Measurements from ENCODE around the gene SH3TC2. TPM values are rescaled to one million over a fixed set of nuclear protein-coding genes. Genes with fewer than 3 reads are reported as not detected.

SH3TC2 gene
- total RNA-seq, 4 donors from 2014 or later = 1.9 to 8.2 (median 5.2) TPM

DNA sequence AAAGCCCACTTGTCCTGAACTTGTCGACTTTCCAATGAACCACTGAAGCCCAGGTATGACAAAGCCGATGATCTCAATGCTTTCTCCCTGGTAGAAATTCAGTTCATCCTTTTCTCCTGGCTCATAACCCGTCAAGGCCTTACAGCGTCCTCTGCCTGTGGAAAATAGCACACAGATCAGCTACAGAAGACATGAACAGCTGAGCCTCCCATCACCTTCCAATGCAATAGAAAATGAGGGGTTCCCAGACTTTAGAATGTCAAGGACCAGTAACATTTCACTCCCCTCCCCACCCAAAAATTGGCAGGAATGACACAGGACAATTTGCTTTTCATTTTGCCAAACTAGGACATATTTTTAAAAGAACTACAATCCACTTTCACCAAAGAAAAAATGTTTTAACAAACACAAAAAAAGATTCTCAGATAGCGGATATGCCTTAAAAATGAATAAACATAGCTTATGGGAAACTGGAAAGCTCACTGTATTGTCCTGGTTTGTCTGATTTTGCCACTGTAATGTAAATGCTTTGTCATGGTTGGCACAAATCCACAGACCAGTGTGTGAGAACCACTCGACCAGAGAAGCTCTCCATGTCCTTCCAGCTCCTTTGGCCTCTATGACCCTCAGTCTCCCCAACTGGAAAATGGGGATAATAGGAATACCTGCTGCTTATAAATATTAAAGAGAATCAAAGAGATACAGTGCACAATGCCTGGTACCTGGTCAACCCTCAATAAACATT is 24.4 kb downstream of the SH3TC2 start:
- Histone ChIP-seq H3K4me1 (no peaks in the 10 kb centered on the region), H3K36me3 (no peaks in the 10 kb centered on the region), H3K9me3 (no peaks in the 10 kb centered on the region), H3K4me3 (no peak overlapping the region), H3K27me3 (no peaks in the 10 kb centered on the region), H3K27ac (no peak overlapping the region)
- DNase-seq (ENCODE audit: low spot score in 2 of 2) = no peak
- WGBS = 84% methylated on average over 6 of the region's 6 CpGs
- no peak for TF ChIP-seq POLR2A (IDR thresholded peaks at IDR 0.05)
- no peak for TF ChIP-seq EP300 (IDR thresholded peaks at IDR 0.05)
- no peak for TF ChIP-seq POLR2AphosphoS5 (IDR thresholded peaks at IDR 0.05)
- TF ChIP-seq, protein P1, sequence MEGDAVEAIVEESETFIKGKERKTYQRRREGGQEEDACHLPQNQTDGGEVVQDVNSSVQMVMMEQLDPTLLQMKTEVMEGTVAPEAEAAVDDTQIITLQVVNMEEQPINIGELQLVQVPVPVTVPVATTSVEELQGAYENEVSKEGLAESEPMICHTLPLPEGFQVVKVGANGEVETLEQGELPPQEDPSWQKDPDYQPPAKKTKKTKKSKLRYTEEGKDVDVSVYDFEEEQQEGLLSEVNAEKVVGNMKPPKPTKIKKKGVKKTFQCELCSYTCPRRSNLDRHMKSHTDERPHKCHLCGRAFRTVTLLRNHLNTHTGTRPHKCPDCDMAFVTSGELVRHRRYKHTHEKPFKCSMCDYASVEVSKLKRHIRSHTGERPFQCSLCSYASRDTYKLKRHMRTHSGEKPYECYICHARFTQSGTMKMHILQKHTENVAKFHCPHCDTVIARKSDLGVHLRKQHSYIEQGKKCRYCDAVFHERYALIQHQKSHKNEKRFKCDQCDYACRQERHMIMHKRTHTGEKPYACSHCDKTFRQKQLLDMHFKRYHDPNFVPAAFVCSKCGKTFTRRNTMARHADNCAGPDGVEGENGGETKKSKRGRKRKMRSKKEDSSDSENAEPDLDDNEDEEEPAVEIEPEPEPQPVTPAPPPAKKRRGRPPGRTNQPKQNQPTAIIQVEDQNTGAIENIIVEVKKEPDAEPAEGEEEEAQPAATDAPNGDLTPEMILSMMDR (IDR thresholded peaks at IDR 0.05) = no peak

DNA sequence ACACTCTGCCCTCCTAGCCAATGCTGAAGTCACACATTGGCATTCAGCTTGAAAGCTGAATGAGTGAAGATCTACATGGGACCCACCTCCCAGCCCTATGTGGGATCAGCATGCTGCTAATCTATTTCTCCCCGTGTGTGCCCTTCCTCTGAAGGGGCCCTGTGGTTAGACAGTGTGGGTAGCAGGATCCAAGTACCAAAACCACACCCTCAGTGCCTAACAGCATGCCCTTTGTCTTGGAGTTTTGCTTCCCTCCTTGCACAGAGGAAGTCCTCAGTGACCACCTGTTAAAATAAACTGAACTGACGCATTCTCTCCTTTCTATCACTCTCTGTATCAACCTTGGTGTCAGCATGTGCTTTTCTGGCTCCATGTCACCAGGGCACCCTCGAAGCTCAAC is 25.0 kb downstream of the SH3TC2 start:
- H3K27ac ChIP-seq = no peak overlapping the region
- TF ChIP-seq, protein P1 (IDR thresholded peaks at IDR 0.05) = no peak
- TF ChIP-seq POLR2AphosphoS5 (IDR thresholded peaks at IDR 0.05) = no peak
- no peak for TF ChIP-seq POLR2A (IDR thresholded peaks at IDR 0.05)
- TF ChIP-seq EP300 (IDR thresholded peaks at IDR 0.05) = no peak
- no peak for DNase-seq (ENCODE audit: low spot score in 2 of 2)
- H3K9me3 ChIP-seq = no peaks in the 10 kb centered on the region
- no peaks in the 10 kb centered on the region for H3K4me1 ChIP-seq
- H3K36me3 ChIP-seq = no peaks in the 10 kb centered on the region
- no peaks in the 10 kb centered on the region for H3K27me3 ChIP-seq
- 55% methylated on average over 3 of the region's 3 CpGs for WGBS
- H3K4me3 ChIP-seq = no peak overlapping the region

DNA sequence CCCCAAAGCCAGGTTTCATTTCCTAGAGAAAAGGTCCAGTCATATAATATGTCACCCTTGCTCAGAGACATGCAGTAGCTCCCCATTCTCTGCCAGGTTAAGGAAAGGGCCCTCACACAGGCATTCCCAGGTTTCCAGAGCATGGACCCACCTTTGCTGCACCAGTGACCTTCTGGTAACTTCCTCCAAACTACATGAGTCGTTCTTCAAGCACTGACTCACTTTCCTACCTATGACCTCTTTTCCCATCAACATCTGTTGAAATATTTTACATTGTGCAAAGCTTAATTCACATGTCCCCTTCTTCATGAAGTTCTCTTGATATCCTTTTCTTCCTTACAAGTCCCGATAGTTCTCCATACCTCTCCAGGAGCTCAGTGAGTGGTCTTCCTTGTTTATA is 25.9 kb downstream of the SH3TC2 start:
- no peak overlapping the region for H3K27ac ChIP-seq
- TF ChIP-seq POLR2A (IDR thresholded peaks at IDR 0.05) (no peak), EP300 (IDR thresholded peaks at IDR 0.05) (no peak), POLR2AphosphoS5 (IDR thresholded peaks at IDR 0.05) (no peak)
- TF ChIP-seq, protein P1 (IDR thresholded peaks at IDR 0.05) = no peak
- 74% methylated on average over 2 of the region's 2 CpGs for WGBS

DNA sequence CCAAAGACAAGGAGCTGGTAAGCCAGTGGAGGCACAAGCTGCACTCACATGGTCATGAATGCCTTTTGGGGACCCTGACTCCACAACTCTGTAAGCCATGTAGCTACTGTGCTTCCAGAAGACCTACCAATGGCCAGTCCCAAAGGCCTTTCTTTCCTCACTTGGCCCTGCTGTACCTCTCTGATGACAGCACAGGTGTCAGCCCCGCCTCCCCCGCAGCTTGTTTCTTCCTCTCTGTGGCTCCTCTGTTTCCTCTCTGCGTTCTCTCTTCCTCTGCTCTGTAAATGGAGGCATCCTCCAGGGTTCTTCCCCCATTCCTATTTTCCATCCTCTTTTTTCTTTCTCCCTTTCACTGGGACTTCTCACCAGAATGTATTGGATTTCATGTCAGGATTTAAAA is 26.7 kb downstream of the SH3TC2 start:
- Histone ChIP-seq H3K4me1 (no peaks in the 10 kb centered on the region), H3K27ac (no peak overlapping the region), H3K4me3 (no peak overlapping the region), H3K9me3 (no peaks in the 10 kb centered on the region), H3K36me3 (no peaks in the 10 kb centered on the region), H3K27me3 (no peaks in the 10 kb centered on the region)
- TF ChIP-seq, protein P1 (IDR thresholded peaks at IDR 0.05) = no peak
- no peak for DNase-seq (ENCODE audit: low spot score in 2 of 2)
- 80% methylated on average over 3 of the region's 3 CpGs for WGBS

More for the DNA sequence above, 25.9 kb downstream of the SH3TC2 start:
- Histone ChIP-seq H3K4me1 (no peaks in the 10 kb centered on the region), H3K27me3 (no peaks in the 10 kb centered on the region), H3K9me3 (no peaks in the 10 kb centered on the region), H3K4me3 (no peak overlapping the region), H3K36me3 (no peaks in the 10 kb centered on the region)
- no peak for DNase-seq (ENCODE audit: low spot score in 2 of 2)

DNA sequence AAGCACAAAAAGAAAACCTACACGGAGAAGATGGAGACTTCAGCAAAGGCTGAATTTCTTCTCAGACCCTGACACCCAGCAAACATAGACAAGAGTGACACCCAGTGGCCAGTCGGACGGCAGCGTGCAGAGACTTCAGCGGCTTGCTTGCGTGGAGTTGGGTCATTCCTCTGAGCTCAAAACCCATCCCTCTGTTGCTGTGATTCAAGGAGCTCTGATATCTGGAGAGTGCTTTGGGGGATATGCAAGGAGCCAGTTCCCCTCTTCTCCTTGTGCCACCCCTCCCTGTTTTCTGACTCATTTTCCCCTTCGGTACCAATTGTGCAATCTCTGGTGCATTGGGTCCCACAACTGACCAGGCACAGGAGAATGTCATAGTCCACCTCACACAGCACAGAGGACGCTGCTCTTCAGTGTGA is 27.5 kb downstream of the SH3TC2 start:
- no peaks in the 10 kb centered on the region for H3K27me3 ChIP-seq
- no peak for TF ChIP-seq EP300 (IDR thresholded peaks at IDR 0.05)
- no peak for TF ChIP-seq POLR2A (IDR thresholded peaks at IDR 0.05)
- TF ChIP-seq, protein P1 (IDR thresholded peaks at IDR 0.05) = peak; percentile 74 to 77
- H3K36me3 ChIP-seq = no peaks in the 10 kb centered on the region
- no peak overlapping the region for H3K4me3 ChIP-seq
- no peak overlapping the region for H3K27ac ChIP-seq
- WGBS = 18% methylated on average over 8 of the region's 8 CpGs
- peak; percentile 73 to 85 for DNase-seq (ENCODE audit: low spot score in 2 of 2)
- H3K4me1 ChIP-seq = no peaks in the 10 kb centered on the region
- H3K9me3 ChIP-seq = no peaks in the 10 kb centered on the region
